Uterus (tissue), 4 donors: ENCODE results near the gene SYCP2. TPM values are rescaled to one million over a fixed set of nuclear protein-coding genes. Genes with fewer than 3 reads are reported as not detected.

Experiments used
- DNase-seq, 2 donors: peaks; one replicate each; pipeline ENCODE4 v3.0.0-alpha.2; 2019 to 2020
- H3K27ac ChIP-seq, 2 donors: fragments of 200-600 bp; sonication (generic); 1 replicate in 1 of 2; 2 replicates in 1 of 2; pipeline ENCODE4 v1.5.1; 2016 to 2018
- H3K27me3 ChIP-seq, 2 donors: fragments of 200-600 bp; sonication (generic); one replicate each; pipeline ENCODE4 v1.5.1; 2018 to 2019; ENCODE audit warnings: control low read depth in 1 of 2
- H3K36me3 ChIP-seq, 2 donors: fragments of 200-600 bp; sonication (generic); one replicate each; pipeline ENCODE4 v1.5.1; 2019; ENCODE audit warnings: control low read depth in 1 of 2
- H3K4me1 ChIP-seq, 2 donors: fragments of 200-600 bp; sonication (generic); one replicate each; pipeline ENCODE4 v1.5.1; 2018 to 2019; ENCODE audit warnings: control low read depth in 1 of 2
- H3K4me3 ChIP-seq, 2 donors: fragments of 200-600 bp; sonication (generic); 1 replicate in 1 of 2; 2 replicates in 1 of 2; pipeline ENCODE4 v1.5.1; 2018 to 2019; ENCODE audit warnings: mild to moderate bottlenecking in 1 of 2
- H3K9me3 ChIP-seq, 2 donors: fragments of 200-600 bp; sonication (generic); one replicate each; pipeline ENCODE4 v1.5.1; 2019; ENCODE audit warnings: control low read depth in 1 of 2
- CTCF ChIP-seq, 4 experiments: fragments of 200-600 bp in 2 of 4; fragments of 450-650 bp in 2 of 4; sonication (generic) in 2 of 4; IDR thresholded peaks; one replicate each; pipeline ENCODE4 v1.5.1; 2016 to 2019; ENCODE audit warnings: antibody characterized with exemption in 4 of 4, mild to moderate bottlenecking in 2 of 4, moderate library complexity in 1 of 4
- POLR2A ChIP-seq, 2 donors: fragments of 450-650 bp; IDR thresholded peaks; one replicate each; pipeline ENCODE4 v1.6.1; 2016; ENCODE audit warnings: antibody characterized with exemption in 2 of 2, mild to moderate bottlenecking in 1 of 2, moderate library complexity in 1 of 2
- intact Hi-C: fragments of 100-400 bp; cut with DNase I; formaldehyde crosslinking; loops from one replicate; pipeline ENCODE4 v1.15.1; 2023; ENCODE audit warnings: low total_unique reads
- total RNA-seq, 4 donors: library from RNA; depleted of rRNA in 3 of 4; stranded (reverse); fragments of >200 nt in 3 of 4; gene quantifications; one replicate each; pipeline versions ENCODE4 v1.1.0 to v1.2.4, GENCODE V29; 2014 to 2023
- donor health status: DM: yes; HTN: yes; CAD: no.

The SYCP2 gene
- total RNA-seq, 4 donors from 2014 or later, result 1.2 to 22.5 (median 6.6) TPM

- H3K27me3 ChIP-seq, result no peaks in the 10 kb centered on the region
- TF ChIP-seq POLR2A (IDR thresholded peaks at IDR 0.05), result no peak
- no peak for TF ChIP-seq CTCF (IDR thresholded peaks at IDR 0.05)
- no peak overlapping the region for H3K4me3 ChIP-seq
- no peaks in the 10 kb centered on the region for H3K9me3 ChIP-seq
- peaks cover 0 to 15% of the 10 kb centered on the region in 2 donors for H3K4me1 ChIP-seq
- no peak for DNase-seq
- intact Hi-C loops, result no loop called here
- no peaks in the 10 kb centered on the region for H3K36me3 ChIP-seq
- H3K27ac ChIP-seq, result no peak overlapping the region
Observed at GRCh38 chr20:59821788-59822187, 111.6 kb downstream of the SYCP2 start.

DNA sequence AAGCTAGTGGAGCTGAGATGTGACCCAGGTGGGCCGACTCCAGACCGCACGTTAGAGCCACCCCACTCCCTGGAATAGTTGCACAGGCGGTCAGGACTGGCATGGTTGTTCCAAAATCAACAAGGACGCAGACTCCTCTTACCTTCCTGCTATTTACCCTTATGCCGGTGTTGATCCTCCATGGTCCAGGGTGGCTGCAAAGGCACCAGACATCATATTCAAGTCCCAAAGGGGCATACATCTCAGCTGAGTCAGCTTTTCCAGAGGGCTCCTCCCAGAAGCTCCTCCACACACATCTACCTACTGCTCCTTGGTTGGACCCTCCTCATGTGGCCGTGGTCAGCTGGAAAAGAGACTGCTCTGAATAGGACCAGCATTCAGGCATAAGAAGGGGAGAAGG, 112.2 kb downstream of the SYCP2 start:
- intact Hi-C loops, result no loop called here
- H3K4me3 ChIP-seq, result no peak overlapping the region
- H3K27me3 ChIP-seq, result no peaks in the 10 kb centered on the region
- H3K4me1 ChIP-seq, result peaks cover 0 to 15% of the 10 kb centered on the region in 2 donors
- no peak for TF ChIP-seq POLR2A (IDR thresholded peaks at IDR 0.05)
- no peak for TF ChIP-seq CTCF (IDR thresholded peaks at IDR 0.05)
- no peaks in the 10 kb centered on the region for H3K9me3 ChIP-seq
- peak in 1 of 2 donors; percentile 7 for DNase-seq
- no peaks in the 10 kb centered on the region for H3K36me3 ChIP-seq
- no peak overlapping the region for H3K27ac ChIP-seq

GRCh38 chr20:59820204-59821041, 113.0 kb downstream of the SYCP2 start:
- Histone ChIP-seq H3K9me3 (no peaks in the 10 kb centered on the region), H3K36me3 (no peaks in the 10 kb centered on the region), H3K4me1 (peaks cover 0 to 15% of the 10 kb centered on the region in 2 donors), H3K27ac (no peak overlapping the region), H3K4me3 (no peak overlapping the region), H3K27me3 (no peaks in the 10 kb centered on the region)
- TF ChIP-seq CTCF (IDR thresholded peaks at IDR 0.05) (no peak), POLR2A (IDR thresholded peaks at IDR 0.05) (no peak)
- intact Hi-C loops, result no loop called here
- DNase-seq, result peak in 1 of 2 donors; percentile 26

DNA sequence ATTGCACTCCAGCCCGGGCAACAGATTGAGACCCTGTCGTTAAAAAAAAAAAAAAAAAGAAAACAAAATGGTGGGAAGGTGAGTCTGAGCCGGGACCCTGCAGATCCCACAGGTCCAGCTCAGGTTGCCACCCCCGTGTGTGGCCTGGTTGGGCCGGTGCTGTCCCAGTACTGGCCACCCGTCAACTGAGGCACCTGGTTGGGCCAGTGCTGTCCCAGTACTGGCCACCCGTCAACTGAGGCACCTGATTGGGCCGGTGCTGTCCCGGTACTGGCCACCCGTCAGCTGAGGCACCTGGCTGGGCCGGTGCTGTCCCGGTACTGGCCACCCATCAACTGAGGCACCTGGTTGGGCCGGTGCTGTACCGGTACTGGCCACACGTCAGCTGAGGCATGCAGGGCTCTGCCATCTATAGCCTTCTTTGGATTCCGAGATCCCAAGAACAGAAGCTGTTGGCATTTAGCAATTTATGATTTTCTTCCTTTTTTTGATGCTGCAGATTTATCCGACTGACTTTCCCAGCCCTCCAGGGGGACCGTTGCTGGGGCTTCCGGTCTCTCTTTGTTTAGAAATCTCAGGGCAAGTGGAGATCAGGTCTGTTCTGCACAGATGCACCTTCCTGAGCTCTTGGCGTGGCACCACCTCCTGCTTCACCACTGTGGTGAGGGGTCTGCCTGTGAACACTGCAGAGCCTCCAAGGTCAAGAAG, 113.8 kb downstream of the SYCP2 start:
- H3K27me3 ChIP-seq, result no peaks in the 10 kb centered on the region
- H3K27ac ChIP-seq, result no peak overlapping the region
- intact Hi-C loops, result no loop called here

More for the DNA sequence above, 113.8 kb downstream of the SYCP2 start:
- DNase-seq, result peak in 1 of 2 donors; percentile 3
- peaks cover 0 to 15% of the 10 kb centered on the region in 2 donors for H3K4me1 ChIP-seq
- TF ChIP-seq POLR2A (IDR thresholded peaks at IDR 0.05) (no peak), CTCF (IDR thresholded peaks at IDR 0.05) (no peak)
- no peak overlapping the region for H3K4me3 ChIP-seq
- no peaks in the 10 kb centered on the region for H3K36me3 ChIP-seq
- H3K9me3 ChIP-seq, result no peaks in the 10 kb centered on the region
